Hematopoietic multipotent progenitor cell (in vitro differentiated cells): Measurements from ENCODE around the gene CHCHD5. TPM values are rescaled to one million over a fixed set of nuclear protein-coding genes. Genes with fewer than 3 reads are reported as not detected.
"Not testable (repeated sequence)": the region's sequence is repeated elsewhere in the genome, so short reads cannot be mapped to it uniquely, and the experiment has no call there.

ENCODE experiments used
- DNase-seq, 3 donors: peaks; one replicate each; pipeline ENCODE4 v3.0.0-alpha.2; 2011 to 2015; ENCODE audit warnings: low read depth in 2 of 3, low spot score in 2 of 3
- total RNA-seq: library from RNA; depleted of rRNA; stranded (reverse); fragments of >200 nt; gene quantifications from one replicate; pipeline ENCODE4 v1.2.3, GENCODE V29; 2012

Gene CHCHD5
- total RNA-seq, 1 donor, result 29.6 TPM

- no peak for DNase-seq
These were observed 1.6 kb downstream of the CHCHD5 start for GRCh38 chr2:112585873-112586464.

DNA sequence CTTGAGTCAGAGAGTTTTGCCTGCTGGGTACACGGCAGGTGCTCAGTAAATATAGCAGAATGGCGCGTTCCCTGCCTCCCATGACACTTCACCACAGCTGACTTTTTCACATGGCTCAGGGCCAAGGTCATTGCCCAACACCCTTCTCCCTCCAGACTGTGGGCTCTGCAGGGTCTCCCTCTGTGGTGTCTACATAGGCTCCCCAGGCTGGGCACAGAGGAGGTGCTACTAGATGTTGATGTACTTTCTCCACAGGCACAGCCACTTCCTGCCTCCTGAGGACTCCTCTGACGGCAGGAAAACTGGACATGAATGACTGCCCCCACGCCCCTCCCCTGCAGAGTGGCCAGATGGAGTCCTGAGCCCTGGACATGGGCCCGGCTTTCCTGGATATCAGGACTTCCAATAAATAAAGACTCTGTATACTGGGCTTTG lies 4.2 kb downstream of the CHCHD5 start:
- DNase-seq, result no peak

- no peak for DNase-seq
These were observed 7.0 kb downstream of the CHCHD5 start for GRCh38 chr2:112591413-112591812.

DNA sequence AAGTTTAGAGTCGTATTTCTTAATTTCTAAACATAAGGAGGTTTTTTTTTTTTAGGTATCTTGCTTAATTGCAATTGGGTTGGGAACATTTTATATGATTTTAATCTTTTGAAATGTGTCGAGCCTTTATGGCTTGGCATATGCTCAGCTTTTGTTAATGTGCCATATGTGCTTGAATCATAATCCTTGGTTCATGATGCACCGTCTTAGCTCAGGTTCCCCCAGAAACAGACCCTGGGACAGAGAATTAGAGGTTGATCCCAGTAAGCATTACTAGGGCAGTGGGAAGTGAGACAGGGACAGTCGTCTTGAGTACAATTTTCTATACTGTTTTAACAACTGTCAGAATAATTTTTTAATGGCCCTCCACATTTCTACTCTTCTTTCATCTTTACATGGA lies 9.3 kb downstream of the CHCHD5 start:
- no peak for DNase-seq

DNA sequence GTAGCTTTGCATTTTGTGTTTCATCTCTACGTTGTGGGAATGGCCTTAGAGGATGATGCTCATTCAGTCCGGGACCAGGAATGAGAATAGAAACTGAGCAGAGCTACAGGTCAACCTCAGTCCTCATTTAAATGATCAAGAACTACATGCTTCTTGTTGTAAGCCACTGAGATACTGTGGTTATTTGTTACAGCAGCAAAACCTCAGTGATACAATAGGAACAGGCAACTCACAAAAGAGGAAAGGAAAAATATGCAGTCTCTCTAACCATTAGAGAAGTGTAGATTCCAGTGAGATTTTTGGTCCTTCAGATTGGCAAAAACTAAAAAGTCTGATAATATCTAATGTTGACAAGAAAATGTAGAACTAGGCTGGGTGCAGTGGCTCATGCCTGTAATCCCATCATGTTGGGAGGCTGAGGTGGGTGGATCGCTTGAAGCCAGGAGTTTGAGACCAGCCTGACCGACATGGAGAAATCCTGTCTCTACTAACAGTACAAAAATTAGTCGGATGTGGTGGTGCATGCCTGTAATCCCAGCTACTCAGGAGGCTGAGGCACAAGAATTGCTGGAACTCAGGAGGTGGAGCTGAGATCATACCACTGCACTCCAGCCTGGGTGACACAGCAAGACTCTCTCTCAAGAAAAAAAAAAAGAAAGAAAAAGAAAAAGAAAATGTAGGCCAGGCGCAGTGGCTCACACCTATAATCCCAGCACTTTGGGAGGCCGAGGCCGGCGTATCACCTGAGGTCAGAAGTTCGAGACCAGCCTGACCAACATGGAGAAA lies 13.3 kb downstream of the CHCHD5 start:
- no peak for DNase-seq

DNA sequence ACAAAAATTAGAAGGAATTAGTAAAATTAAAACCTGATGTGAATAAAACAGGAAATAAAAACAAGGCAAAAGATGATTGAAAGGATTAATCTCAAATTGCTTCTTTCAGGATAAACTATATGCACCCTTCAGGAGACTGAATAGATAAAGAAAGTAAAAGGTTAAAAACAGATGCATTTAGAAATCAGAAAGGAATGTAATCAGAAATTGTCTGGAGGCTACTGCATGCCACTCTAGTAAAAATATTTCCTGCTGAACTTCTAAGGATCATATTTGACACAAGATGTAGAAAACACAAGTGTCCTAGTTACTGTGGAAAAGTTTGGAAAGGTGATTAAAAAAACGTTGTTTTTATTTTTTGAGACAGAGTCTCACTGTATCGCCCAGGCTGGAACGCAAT lies 16.2 kb downstream of the CHCHD5 start:
- no peak for DNase-seq

DNA sequence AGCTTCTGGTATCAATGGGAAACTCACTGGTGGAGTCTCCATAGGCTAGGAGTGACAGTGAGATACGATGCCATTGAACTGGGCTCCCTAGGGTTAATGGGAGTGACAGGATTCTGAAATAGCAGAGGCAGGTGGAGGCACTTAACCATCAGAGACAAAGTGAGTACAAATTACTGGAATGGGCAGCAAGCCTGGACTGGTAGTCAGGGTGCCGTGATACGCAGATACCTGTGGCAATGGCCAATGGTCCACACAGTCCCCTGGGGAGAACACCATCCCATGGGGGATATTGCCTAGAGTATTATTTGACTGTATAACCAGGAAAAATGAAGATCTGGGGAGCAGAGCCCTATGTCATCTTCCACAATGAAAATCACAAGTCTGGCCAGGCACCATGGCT lies 17.3 kb downstream of the CHCHD5 start:
- DNase-seq, result no peak

GRCh38 chr2:112602917-112603316 lies 18.5 kb downstream of the CHCHD5 start:
- no peak for DNase-seq

- DNase-seq, result no peak
These were observed 19.3 kb downstream of the CHCHD5 start for GRCh38 chr2:112603731-112604130.

GRCh38 chr2:112604952-112605351 lies 20.5 kb downstream of the CHCHD5 start:
- DNase-seq, result no peak

GRCh38 chr2:112605926-112606325 lies 21.5 kb downstream of the CHCHD5 start:
- DNase-seq, result no peak

DNA sequence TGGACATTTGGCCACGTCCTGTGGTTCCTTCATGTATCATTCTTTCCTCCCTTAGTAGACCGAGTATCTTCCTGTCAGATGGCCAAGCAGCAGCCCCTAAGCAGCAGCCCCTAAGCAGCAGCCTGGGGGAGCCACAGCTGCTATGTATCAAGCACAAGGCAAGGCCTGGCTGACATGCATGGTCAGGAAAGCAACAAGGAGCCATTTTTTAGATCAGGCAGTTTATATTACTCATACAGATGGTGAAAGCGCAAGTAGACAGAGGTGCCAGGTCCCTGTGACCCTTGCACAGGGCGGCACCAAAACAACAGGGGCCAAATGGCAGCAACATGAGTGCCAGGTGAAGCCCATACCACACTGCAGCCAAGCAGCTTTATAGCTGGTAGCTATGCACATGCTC lies 22.1 kb downstream of the CHCHD5 start:
- no peak for DNase-seq

- DNase-seq, result no peak
These were observed 23.4 kb downstream of the CHCHD5 start for GRCh38 chr2:112607680-112608438.

DNA sequence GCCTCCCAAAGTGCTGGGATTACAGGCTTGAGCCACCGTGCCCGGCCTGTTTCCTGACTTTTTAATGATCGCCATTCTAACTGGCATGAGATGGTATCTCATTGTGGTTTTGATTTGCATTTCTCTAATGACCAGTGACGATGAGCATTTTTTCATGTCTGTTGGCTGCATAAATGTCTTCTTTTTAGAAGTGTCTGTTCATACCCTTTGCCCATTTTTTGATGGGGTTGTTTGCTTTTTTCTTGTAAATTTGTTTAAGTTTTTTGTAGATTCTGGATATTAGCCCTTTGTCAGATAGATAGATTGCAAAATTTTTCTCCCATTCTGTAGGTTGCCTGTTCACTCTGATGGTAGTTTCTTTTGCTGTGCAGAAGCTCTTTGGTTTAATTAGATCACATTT lies 24.9 kb downstream of the CHCHD5 start:
- not testable (repeated sequence) for DNase-seq

DNA sequence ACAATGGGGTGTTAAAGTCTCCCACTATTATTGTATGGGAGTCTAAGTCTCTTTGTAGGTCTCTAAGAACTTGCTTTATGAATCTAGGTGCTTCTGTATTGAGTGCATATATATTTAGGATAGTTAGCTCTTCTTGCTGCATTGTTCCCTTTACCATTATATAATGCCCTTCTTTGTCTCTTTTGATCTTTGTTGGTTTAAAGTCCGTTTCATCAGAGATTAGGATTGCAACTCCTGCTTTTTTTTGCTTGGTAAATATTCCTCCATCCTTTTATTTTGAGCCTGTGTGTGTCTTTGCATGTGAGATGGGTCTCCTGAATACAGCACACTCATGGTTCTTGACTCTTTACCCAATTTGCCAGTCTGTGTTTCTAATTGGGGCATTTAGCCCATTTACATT lies 27.9 kb downstream of the CHCHD5 start:
- DNase-seq, result not testable (repeated sequence)

DNA sequence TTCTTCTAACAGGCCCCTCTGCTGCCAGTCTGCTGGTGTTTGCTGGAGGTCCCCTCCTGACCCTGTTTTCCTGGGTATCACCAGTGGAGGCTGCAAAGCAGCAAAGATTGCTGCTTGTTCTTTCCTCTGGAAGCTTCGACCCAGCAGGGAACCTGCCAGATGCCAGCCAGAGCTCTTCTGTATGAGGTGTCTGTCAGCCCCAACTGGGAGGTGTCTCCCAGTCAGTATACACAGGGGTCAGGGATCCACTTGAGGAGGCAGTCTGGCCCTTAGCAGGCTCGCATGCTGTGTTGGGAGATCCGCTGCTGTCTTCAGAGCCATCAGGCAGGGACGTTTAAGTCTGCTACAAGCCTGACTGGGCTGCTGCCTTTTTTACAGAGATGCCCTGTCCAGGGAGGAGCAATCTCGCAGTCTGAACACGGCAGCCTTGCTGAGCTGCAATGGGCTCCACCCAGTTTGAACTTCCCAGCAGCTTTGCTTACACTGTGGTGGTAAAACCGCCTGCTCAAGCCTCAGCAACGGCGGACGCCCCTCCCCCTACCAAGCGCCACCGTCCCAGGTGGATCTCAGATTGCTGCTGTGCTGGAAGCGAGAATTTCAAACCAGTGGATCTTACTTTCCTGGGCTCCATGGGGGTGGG lies 29.9 kb downstream of the CHCHD5 start:
- DNase-seq, result no peak

DNA sequence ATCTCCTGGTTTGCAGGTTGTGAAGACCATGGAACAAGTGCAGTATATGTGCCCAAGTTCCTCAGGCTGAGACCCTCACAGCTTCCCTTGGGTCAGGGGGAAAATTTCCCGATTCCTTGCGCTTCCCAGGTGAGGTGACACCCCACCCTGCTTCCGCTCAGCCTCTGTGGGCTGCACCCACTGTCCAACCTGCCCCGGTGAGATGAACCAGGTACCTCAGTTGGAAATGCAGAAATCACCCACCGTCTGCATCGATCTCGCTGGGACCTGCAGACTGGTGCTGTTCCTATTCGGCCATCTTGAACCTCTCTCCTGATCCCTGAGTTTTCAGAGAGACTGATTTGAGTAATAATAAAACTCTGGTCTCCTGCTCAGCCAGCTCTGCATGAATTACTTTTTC lies 30.6 kb downstream of the CHCHD5 start:
- DNase-seq, result no peak

DNA sequence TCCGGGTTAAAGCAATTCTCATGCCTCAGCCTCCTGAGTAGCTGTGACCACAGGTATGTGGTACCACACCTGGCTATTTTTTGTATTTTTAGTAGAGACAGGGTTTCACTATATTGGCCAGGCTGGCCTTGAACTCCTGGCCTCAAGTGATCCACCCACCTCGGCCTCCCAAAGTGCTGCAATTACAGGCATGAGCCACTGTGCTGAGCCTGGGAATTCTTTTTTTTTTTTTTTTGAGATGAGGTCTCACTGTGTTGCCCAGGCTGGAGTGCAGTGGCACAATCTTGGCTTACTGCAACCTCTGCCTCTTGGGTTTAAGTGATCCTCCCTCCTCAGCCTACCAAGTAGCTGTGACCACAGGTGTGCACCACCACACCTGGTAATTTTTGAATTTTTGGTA lies 31.4 kb downstream of the CHCHD5 start:
- not testable (repeated sequence) for DNase-seq

DNA sequence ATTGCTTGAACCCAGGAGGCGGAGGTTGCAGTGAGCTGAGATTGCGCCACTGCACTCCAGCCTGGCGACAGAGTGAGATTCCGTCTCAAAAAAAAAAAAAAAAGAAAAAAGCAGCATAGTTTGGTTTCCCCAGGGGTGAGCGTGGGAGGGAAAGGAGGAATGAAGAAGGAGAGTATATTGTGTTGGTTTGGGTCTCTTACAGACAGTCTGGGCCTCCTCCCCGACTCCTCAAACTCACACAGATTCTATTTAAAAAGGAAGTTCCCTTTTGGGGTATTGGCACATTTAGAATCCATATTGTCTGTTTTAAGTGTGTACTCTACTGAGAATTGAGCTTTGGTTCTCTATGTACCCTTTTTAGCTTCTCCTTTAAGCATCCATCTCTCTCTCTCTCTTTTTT lies 34.0 kb downstream of the CHCHD5 start:
- DNase-seq, result no peak

GRCh38 chr2:112621790-112622527 lies 37.5 kb downstream of the CHCHD5 start:
- no peak for DNase-seq

GRCh38 chr2:112622528-112622849 lies 38.1 kb downstream of the CHCHD5 start:
- DNase-seq, result no peak
